ENCODE data around the gene ZDHHC12. TPM values are rescaled to one million over a fixed set of nuclear protein-coding genes. Genes with fewer than 3 reads are reported as not detected.

ZDHHC12 gene
- total RNA-seq, 1 experiment from 2014 or later: 39.7 TPM

DNA sequence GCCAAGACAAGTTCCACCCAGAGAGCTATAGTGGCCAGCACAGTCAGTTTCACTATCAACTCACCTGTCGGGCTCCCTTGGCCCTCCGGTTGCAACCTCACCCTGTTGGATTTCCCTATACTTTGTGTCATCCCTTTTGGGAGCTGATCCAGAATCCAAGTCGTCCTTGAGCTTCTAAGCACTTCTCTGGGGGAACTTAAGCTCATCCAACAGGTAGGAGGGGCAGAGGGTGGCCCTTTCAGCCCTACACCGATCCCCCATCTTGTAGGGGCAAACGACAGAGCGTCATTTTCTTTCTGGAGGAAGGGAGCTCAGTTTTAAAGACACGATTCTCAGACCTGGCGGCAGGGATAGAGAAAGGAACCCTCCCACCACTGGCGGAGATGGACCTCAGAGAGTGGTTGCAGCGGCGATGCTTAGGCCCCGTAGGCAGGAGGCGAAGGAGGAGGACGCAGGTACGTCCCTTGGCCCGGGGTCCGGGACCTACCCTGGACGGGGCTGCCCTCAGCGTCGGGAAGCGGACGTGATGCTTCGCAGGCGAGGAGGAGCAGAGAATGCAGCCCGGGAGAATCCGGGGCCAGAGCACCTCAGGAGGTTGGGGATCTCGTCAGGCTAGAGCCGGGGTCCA, 47.3 kb upstream of the ZDHHC12 start:
- no peak for TF ChIP-seq KAT7 (CRISPR knock-in tag; IDR thresholded peaks at IDR 0.05; ENCODE audit: borderline replicate concordance)
- POLR2A ChIA-PET: interaction anchor here (0.7 kb wide), 1 partner anchor 1662 kb away, joined by 3 read pairs; no protein-coding TSS in a partner anchor
- Mint-ChIP-seq H3K4me3 (peak overlapping the region; percentile 95), H3K36me3 (no peaks in the 10 kb centered on the region; the same call in 1 of the 2 replicates), H3K27me3 (ENCODE audit: low read depth) (no peaks in the 10 kb centered on the region; the same call in 1 of the 2 replicates), H3K4me1 (peaks cover 9% of the 10 kb centered on the region), H3K27ac (peak overlapping the region; percentile 99), H3K9me3 (no peaks in the 10 kb centered on the region)
- CTCF ChIA-PET: interaction anchor here (0.5 to 3.4 kb wide), 10 partner anchors 9 to 257 kb away, joined by 3 to 20 read pairs (median 4); partner anchors contain the start of genes ENDOG and SH3GLB2
- ATAC-seq (peak; percentile 56), DNase-seq (ENCODE audit: low spot score) (no peak)

DNA sequence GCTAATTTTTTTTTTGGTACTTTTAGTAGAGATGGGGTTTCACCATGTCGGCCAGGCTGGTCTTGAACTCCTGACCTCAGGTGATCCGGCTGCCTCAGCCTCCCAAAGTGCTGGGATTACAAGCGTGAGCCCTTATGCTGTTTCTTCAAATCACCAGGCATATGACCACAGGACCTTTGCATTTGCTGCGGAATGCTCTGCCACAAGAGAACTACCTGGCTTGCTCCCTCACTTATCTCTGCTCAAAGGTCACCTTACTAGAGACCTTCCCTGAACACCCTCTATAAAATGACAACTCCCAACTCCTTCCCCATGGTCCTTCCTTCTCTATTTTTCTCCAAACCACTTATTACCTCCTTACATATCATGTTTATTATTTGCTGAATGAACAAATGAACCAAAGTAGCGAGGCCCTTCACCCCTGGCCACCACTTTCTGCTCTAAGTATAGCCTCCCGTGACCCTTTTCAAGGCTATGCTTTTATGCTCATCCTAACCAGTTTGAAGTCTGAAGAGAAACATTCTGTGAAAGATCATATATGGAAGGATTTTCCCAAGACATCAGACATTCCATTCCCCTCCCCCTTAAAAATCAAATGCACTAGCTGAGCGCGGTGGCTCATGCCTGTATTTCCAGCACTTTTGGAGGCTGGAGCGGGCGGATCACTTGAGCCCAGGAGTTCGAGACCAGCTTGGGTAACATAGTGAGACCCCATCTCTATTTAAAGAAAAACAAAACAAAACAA, 46.5 kb upstream of the ZDHHC12 start:
- no peaks in the 10 kb centered on the region; the same call in 1 of the 2 replicates for H3K36me3 Mint-ChIP-seq
- POLR2A ChIA-PET: interaction anchor here (0.6 kb wide), 1 partner anchor 302 kb away, joined by 3 read pairs; no protein-coding TSS in a partner anchor

DNA sequence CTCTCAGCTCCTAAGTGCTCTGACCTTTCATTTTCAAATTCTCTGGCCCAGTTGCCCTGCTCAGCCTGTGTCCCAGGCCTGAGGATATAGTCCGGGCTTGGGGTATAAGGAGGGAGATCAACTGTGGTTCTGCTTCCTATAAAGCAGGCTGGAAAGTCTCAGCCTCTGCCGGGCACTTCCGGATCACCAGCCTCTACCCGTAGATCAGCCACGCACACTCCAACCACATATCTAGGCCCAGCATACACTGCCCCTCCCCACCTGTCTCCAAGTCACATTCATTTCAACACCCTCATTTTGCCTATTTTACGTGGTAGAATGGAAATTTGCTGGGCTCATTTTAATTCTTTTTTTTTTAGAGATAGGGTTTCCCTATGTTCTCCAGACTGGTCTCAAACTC, 44.7 kb upstream of the ZDHHC12 start:
- H3K4me3 Mint-ChIP-seq: no peak overlapping the region
- no peaks in the 10 kb centered on the region for H3K9me3 Mint-ChIP-seq
- ChIA-PET POLR2A (no interaction called here), CTCF (no interaction called here)
- H3K27ac Mint-ChIP-seq: no peak overlapping the region
- H3K36me3 Mint-ChIP-seq: no peaks in the 10 kb centered on the region; the same call in 1 of the 2 replicates
- ATAC-seq (no peak), DNase-seq (ENCODE audit: low spot score) (no peak)
- H3K27me3 Mint-ChIP-seq (ENCODE audit: low read depth): no peaks in the 10 kb centered on the region
- H3K4me1 Mint-ChIP-seq: peaks cover 20% of the 10 kb centered on the region
- TF ChIP-seq, protein P1, sequence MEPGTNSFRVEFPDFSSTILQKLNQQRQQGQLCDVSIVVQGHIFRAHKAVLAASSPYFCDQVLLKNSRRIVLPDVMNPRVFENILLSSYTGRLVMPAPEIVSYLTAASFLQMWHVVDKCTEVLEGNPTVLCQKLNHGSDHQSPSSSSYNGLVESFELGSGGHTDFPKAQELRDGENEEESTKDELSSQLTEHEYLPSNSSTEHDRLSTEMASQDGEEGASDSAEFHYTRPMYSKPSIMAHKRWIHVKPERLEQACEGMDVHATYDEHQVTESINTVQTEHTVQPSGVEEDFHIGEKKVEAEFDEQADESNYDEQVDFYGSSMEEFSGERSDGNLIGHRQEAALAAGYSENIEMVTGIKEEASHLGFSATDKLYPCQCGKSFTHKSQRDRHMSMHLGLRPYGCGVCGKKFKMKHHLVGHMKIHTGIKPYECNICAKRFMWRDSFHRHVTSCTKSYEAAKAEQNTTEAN (CRISPR knock-in tag; IDR thresholded peaks at IDR 0.05): no peak
- TF ChIP-seq CBFB (CRISPR knock-in tag; IDR thresholded peaks at IDR 0.05; ENCODE audit: low read depth) (no peak), TP53 (CRISPR knock-in tag; IDR thresholded peaks at IDR 0.05) (no peak), JAZF1 (CRISPR knock-in tag; IDR thresholded peaks at IDR 0.05) (no peak), ZNF317 (CRISPR knock-in tag; IDR thresholded peaks at IDR 0.05; ENCODE audit: borderline replicate concordance, low read depth) (no peak), ZNF232 (CRISPR knock-in tag; IDR thresholded peaks at IDR 0.05) (no peak)
- TF ChIP-seq, protein P2, sequence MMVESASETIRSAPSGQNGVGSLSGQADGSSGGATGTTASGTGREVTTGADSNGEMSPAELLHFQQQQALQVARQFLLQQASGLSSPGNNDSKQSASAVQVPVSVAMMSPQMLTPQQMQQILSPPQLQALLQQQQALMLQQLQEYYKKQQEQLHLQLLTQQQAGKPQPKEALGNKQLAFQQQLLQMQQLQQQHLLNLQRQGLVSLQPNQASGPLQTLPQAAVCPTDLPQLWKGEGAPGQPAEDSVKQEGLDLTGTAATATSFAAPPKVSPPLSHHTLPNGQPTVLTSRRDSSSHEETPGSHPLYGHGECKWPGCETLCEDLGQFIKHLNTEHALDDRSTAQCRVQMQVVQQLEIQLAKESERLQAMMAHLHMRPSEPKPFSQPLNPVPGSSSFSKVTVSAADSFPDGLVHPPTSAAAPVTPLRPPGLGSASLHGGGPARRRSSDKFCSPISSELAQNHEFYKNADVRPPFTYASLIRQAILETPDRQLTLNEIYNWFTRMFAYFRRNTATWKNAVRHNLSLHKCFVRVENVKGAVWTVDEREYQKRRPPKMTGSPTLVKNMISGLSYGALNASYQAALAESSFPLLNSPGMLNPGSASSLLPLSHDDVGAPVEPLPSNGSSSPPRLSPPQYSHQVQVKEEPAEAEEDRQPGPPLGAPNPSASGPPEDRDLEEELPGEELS (CRISPR knock-in tag; IDR thresholded peaks at IDR 0.05): no peak
- TF ChIP-seq, protein P3, sequence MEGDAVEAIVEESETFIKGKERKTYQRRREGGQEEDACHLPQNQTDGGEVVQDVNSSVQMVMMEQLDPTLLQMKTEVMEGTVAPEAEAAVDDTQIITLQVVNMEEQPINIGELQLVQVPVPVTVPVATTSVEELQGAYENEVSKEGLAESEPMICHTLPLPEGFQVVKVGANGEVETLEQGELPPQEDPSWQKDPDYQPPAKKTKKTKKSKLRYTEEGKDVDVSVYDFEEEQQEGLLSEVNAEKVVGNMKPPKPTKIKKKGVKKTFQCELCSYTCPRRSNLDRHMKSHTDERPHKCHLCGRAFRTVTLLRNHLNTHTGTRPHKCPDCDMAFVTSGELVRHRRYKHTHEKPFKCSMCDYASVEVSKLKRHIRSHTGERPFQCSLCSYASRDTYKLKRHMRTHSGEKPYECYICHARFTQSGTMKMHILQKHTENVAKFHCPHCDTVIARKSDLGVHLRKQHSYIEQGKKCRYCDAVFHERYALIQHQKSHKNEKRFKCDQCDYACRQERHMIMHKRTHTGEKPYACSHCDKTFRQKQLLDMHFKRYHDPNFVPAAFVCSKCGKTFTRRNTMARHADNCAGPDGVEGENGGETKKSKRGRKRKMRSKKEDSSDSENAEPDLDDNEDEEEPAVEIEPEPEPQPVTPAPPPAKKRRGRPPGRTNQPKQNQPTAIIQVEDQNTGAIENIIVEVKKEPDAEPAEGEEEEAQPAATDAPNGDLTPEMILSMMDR (IDR thresholded peaks at IDR 0.05): no peak
- TF ChIP-seq, protein P4, sequence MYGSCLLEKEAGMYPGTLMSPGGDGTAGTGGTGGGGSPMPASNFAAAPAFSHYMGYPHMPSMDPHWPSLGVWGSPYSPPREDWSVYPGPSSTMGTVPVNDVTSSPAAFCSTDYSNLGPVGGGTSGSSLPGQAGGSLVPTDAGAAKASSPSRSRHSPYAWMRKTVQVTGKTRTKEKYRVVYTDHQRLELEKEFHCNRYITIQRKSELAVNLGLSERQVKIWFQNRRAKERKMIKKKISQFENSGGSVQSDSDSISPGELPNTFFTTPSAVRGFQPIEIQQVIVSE (CRISPR knock-in tag; IDR thresholded peaks at IDR 0.05; ENCODE audit: borderline replicate concordance): no peak
- TF ChIP-seq, protein P5, sequence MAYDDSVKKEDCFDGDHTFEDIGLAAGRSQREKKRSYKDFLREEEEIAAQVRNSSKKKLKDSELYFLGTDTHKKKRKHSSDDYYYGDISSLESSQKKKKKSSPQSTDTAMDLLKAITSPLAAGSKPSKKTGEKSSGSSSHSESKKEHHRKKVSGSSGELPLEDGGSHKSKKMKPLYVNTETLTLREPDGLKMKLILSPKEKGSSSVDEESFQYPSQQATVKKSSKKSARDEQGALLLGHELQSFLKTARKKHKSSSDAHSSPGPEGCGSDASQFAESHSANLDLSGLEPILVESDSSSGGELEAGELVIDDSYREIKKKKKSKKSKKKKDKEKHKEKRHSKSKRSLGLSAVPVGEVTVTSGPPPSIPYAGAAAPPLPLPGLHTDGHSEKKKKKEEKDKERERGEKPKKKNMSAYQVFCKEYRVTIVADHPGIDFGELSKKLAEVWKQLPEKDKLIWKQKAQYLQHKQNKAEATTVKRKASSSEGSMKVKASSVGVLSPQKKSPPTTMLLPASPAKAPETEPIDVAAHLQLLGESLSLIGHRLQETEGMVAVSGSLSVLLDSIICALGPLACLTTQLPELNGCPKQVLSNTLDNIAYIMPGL (CRISPR knock-in tag; IDR thresholded peaks at IDR 0.05): no peak

More for the DNA sequence above, 46.5 kb upstream of the ZDHHC12 start:
- TF ChIP-seq NFE2L1 (CRISPR knock-in tag; IDR thresholded peaks at IDR 0.05) (no peak), JUN (CRISPR knock-in tag; IDR thresholded peaks at IDR 0.05) (no peak)
- TF ChIP-seq, protein P6, sequence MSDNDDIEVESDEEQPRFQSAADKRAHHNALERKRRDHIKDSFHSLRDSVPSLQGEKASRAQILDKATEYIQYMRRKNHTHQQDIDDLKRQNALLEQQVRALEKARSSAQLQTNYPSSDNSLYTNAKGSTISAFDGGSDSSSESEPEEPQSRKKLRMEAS (CRISPR knock-in tag; IDR thresholded peaks at IDR 0.05): no peak
- TF ChIP-seq, protein P7, sequence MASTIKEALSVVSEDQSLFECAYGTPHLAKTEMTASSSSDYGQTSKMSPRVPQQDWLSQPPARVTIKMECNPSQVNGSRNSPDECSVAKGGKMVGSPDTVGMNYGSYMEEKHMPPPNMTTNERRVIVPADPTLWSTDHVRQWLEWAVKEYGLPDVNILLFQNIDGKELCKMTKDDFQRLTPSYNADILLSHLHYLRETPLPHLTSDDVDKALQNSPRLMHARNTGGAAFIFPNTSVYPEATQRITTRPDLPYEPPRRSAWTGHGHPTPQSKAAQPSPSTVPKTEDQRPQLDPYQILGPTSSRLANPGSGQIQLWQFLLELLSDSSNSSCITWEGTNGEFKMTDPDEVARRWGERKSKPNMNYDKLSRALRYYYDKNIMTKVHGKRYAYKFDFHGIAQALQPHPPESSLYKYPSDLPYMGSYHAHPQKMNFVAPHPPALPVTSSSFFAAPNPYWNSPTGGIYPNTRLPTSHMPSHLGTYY (CRISPR knock-in tag; IDR thresholded peaks at IDR 0.05): no peak
- TF ChIP-seq, protein P8, sequence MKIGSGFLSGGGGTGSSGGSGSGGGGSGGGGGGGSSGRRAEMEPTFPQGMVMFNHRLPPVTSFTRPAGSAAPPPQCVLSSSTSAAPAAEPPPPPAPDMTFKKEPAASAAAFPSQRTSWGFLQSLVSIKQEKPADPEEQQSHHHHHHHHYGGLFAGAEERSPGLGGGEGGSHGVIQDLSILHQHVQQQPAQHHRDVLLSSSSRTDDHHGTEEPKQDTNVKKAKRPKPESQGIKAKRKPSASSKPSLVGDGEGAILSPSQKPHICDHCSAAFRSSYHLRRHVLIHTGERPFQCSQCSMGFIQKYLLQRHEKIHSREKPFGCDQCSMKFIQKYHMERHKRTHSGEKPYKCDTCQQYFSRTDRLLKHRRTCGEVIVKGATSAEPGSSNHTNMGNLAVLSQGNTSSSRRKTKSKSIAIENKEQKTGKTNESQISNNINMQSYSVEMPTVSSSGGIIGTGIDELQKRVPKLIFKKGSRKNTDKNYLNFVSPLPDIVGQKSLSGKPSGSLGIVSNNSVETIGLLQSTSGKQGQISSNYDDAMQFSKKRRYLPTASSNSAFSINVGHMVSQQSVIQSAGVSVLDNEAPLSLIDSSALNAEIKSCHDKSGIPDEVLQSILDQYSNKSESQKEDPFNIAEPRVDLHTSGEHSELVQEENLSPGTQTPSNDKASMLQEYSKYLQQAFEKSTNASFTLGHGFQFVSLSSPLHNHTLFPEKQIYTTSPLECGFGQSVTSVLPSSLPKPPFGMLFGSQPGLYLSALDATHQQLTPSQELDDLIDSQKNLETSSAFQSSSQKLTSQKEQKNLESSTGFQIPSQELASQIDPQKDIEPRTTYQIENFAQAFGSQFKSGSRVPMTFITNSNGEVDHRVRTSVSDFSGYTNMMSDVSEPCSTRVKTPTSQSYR (CRISPR knock-in tag; IDR thresholded peaks at IDR 0.05): no peak
- DNase-seq (ENCODE audit: low spot score) (no peak), ATAC-seq (no peak)
- H3K4me3 Mint-ChIP-seq: peak overlapping the region; percentile 95
- H3K9me3 Mint-ChIP-seq: no peaks in the 10 kb centered on the region
- CTCF ChIA-PET: interaction anchor here (0.5 to 3.4 kb wide), 8 partner anchors 8 to 158 kb away, joined by 3 to 20 read pairs (median 4); partner anchors contain the start of gene ENDOG
- peaks cover 9% of the 10 kb centered on the region for H3K4me1 Mint-ChIP-seq
- peak overlapping the region; percentile 99 for H3K27ac Mint-ChIP-seq
- no peaks in the 10 kb centered on the region; the same call in 1 of the 2 replicates for H3K27me3 Mint-ChIP-seq (ENCODE audit: low read depth)
